ENCODE data around the gene FBXO44.

Gene FBXO44

DNA sequence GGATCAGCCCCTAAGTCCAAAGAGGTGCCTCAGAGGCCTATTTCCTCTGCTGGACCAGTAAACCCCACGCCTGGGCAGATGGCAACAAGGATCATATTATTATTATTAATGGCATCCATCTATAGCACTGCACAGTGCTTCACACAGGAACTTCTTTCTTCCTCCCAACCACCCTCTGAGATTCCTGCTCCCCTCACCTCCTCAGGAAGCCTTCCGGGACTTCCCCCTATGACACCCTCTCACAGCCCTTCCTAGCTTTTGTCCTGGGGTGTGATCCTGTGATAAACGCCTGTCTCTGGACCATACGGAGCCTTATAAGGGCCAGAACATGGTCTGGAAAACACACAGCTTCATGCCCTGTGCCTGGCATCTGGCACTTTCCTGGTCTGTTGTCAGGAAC is 3.7 kb upstream of the FBXO44 start:
- Histone ChIP-seq H3K79me2 (ENCODE audit: control insufficient read depth, low read length) (no peaks in the 10 kb centered on the region), H3K27ac (ENCODE audit: low read depth, low read length) (no peak overlapping the region), H3K9me3 (ENCODE audit: control insufficient read depth, insufficient read depth, low read length) (no peaks in the 10 kb centered on the region), H3K9me2 (replicated peaks; ENCODE audit: control insufficient read depth, low read length) (no peaks in the 10 kb centered on the region), H3K36me3 (ENCODE audit: control insufficient read depth, low read length) (no peaks in the 10 kb centered on the region), H3F3A (ENCODE audit: control insufficient read depth, insufficient read depth) (peaks cover 7% of the 10 kb centered on the region), H4K20me1 (ENCODE audit: control insufficient read depth, insufficient read depth, low read depth, low read length) (no peaks in the 10 kb centered on the region), H3K27me3 (ENCODE audit: control insufficient read depth, low read length) (peaks cover 18% of the 10 kb centered on the region), H3K4me1 (ENCODE audit: control insufficient read depth, low read length) (peaks cover 24% of the 10 kb centered on the region), H3K4me3 (ENCODE audit: low read length) (peak overlapping the region; percentile 35; the same call in 1 of the 2 replicates), H3K4me2 (ENCODE audit: low read length) (peak overlapping the region; percentile 57)
- TF ChIP-seq, protein P1, sequence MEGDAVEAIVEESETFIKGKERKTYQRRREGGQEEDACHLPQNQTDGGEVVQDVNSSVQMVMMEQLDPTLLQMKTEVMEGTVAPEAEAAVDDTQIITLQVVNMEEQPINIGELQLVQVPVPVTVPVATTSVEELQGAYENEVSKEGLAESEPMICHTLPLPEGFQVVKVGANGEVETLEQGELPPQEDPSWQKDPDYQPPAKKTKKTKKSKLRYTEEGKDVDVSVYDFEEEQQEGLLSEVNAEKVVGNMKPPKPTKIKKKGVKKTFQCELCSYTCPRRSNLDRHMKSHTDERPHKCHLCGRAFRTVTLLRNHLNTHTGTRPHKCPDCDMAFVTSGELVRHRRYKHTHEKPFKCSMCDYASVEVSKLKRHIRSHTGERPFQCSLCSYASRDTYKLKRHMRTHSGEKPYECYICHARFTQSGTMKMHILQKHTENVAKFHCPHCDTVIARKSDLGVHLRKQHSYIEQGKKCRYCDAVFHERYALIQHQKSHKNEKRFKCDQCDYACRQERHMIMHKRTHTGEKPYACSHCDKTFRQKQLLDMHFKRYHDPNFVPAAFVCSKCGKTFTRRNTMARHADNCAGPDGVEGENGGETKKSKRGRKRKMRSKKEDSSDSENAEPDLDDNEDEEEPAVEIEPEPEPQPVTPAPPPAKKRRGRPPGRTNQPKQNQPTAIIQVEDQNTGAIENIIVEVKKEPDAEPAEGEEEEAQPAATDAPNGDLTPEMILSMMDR (IDR thresholded peaks at IDR 0.05; ENCODE audit: low read depth, low read length, poor library complexity, severe bottlenecking) = no peak
- no peak for TF ChIP-seq EZH2phosphoT487 (IDR thresholded peaks at IDR 0.05; ENCODE audit: borderline replicate concordance, low read length)

DNA sequence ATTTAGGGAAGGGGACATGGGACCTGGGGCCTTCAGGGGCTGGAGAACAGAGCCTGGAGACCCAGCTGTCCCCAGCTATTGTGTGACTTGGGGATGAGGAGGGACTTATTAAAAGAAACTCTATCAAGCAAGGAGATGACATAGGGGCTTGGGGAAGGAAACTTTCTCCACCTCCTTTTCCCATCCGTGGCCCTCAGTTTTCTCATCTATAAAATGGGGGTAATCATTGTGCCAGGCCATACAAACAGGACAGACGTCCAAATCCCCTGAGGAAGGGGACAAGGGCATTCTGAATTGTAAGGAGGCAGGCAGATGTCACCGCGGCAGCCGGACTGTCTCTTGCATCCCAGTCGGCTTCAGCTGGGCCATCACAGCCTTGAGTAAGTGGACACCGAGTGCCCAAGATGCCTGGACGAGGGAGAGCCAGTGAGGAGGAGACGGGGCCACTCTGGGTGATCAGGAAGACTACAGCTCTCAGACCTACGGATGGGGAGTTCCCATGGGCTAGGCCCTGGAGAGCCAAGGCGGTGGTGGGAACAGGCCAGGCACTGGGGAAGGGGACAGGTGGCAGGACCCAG is 2.4 kb upstream of the FBXO44 start:
- H3K4me2 ChIP-seq (ENCODE audit: low read length) = no peak overlapping the region
- H3K4me3 ChIP-seq (ENCODE audit: low read length) = no peak overlapping the region
- peaks cover 11% of the 10 kb centered on the region for H3F3A ChIP-seq (ENCODE audit: control insufficient read depth, insufficient read depth)
- H4K20me1 ChIP-seq (ENCODE audit: control insufficient read depth, insufficient read depth, low read depth, low read length) = no peaks in the 10 kb centered on the region
- no peak overlapping the region for H3K27ac ChIP-seq (ENCODE audit: low read depth, low read length)
- no peaks in the 10 kb centered on the region for H3K79me2 ChIP-seq (ENCODE audit: control insufficient read depth, low read length)
- TF ChIP-seq, protein P1 (IDR thresholded peaks at IDR 0.05; ENCODE audit: low read depth, low read length, poor library complexity, severe bottlenecking) = no peak
- TF ChIP-seq EZH2phosphoT487 (IDR thresholded peaks at IDR 0.05; ENCODE audit: borderline replicate concordance, low read length) = no peak
- no peaks in the 10 kb centered on the region for H3K9me3 ChIP-seq (ENCODE audit: control insufficient read depth, insufficient read depth, low read length)
- peaks cover 18% of the 10 kb centered on the region for H3K27me3 ChIP-seq (ENCODE audit: control insufficient read depth, low read length)
- H3K4me1 ChIP-seq (ENCODE audit: control insufficient read depth, low read length) = peaks cover 24% of the 10 kb centered on the region
- no peaks in the 10 kb centered on the region; the same call in 1 of the 2 replicates for H3K36me3 ChIP-seq (ENCODE audit: control insufficient read depth, low read length)
- H3K9me2 ChIP-seq (replicated peaks; ENCODE audit: control insufficient read depth, low read length) = no peaks in the 10 kb centered on the region

GRCh38 chr1:11653101-11653860 is 1.4 kb upstream of the FBXO44 start:
- Histone ChIP-seq H3K4me3 (ENCODE audit: low read length) (no peak overlapping the region), H3K27me3 (ENCODE audit: control insufficient read depth, low read length) (peaks cover 18% of the 10 kb centered on the region), H3K27ac (ENCODE audit: low read depth, low read length) (no peak overlapping the region), H3K9me2 (replicated peaks; ENCODE audit: control insufficient read depth, low read length) (no peaks in the 10 kb centered on the region), H3K36me3 (ENCODE audit: control insufficient read depth, low read length) (no peaks in the 10 kb centered on the region; the same call in 1 of the 2 replicates), H3K4me1 (ENCODE audit: control insufficient read depth, low read length) (peaks cover 24% of the 10 kb centered on the region), H4K20me1 (ENCODE audit: control insufficient read depth, insufficient read depth, low read depth, low read length) (no peaks in the 10 kb centered on the region), H3F3A (ENCODE audit: control insufficient read depth, insufficient read depth) (peaks cover 11% of the 10 kb centered on the region), H3K4me2 (ENCODE audit: low read length) (no peak overlapping the region), H3K9me3 (ENCODE audit: control insufficient read depth, insufficient read depth, low read length) (no peaks in the 10 kb centered on the region), H3K79me2 (ENCODE audit: control insufficient read depth, low read length) (no peaks in the 10 kb centered on the region)
- no peak for TF ChIP-seq EZH2phosphoT487 (IDR thresholded peaks at IDR 0.05; ENCODE audit: borderline replicate concordance, low read length)
- TF ChIP-seq, protein P1 (IDR thresholded peaks at IDR 0.05; ENCODE audit: low read depth, low read length, poor library complexity, severe bottlenecking) = no peak

Measured in DOHH2 (cell line).